D721Med (cell line): ENCODE data around the gene PRPSAP2.
"Not testable (repeated sequence)": the region's sequence is repeated elsewhere in the genome, so short reads cannot be mapped to it uniquely, and the experiment has no call there.

Source experiments
- DNase-seq: peaks from one replicate; pipeline ENCODE4 v3.0.0; 2011; ENCODE audit warnings: low spot score; ENCODE audit not compliant: insufficient read length
- FAIRE-seq: peaks from 2 replicates; lab custom pipeline; 2011; peaks lifted over from hg19 to GRCh38; lab: Jason Lieb, UNC
- TF ChIP-seq, protein P1 (sequence below): IDR thresholded peaks from 2 replicates; pipeline ENCODE4 v1.5.1; 2012; ENCODE audit warnings: mild to moderate bottlenecking, control low read depth; ENCODE audit not compliant: insufficient read depth; ENCODE audit errors: missing control alignments

The PRPSAP2 gene

DNA sequence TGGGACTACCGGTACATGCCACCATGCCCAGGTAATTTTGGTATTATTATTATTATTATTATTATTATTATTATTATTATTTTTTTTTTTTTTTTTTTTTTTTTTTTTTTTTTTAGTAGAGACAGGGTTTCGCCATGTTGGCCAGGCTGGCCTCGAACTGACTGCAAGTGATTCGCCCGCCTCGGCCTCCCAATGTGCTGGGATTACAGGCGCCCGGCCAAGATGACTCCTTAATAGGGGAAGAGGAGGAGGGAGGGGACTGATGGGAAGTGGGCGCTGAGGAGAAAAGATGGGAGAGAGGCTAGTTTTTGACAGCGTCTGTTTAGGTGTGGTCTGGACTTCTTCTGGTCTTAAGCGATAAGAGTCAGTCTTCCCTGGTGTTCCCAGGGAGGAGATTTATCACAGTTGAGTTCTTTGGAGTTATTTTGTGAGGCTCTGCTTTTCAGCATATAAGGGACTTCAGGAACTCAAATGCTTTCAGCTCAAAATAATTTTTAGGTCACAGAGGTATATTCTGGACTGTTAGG is 59.6 kb downstream of the PRPSAP2 start:
- DNase-seq (no peak), FAIRE-seq (no peak)
- TF ChIP-seq, protein P1, sequence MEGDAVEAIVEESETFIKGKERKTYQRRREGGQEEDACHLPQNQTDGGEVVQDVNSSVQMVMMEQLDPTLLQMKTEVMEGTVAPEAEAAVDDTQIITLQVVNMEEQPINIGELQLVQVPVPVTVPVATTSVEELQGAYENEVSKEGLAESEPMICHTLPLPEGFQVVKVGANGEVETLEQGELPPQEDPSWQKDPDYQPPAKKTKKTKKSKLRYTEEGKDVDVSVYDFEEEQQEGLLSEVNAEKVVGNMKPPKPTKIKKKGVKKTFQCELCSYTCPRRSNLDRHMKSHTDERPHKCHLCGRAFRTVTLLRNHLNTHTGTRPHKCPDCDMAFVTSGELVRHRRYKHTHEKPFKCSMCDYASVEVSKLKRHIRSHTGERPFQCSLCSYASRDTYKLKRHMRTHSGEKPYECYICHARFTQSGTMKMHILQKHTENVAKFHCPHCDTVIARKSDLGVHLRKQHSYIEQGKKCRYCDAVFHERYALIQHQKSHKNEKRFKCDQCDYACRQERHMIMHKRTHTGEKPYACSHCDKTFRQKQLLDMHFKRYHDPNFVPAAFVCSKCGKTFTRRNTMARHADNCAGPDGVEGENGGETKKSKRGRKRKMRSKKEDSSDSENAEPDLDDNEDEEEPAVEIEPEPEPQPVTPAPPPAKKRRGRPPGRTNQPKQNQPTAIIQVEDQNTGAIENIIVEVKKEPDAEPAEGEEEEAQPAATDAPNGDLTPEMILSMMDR = no peak

DNA sequence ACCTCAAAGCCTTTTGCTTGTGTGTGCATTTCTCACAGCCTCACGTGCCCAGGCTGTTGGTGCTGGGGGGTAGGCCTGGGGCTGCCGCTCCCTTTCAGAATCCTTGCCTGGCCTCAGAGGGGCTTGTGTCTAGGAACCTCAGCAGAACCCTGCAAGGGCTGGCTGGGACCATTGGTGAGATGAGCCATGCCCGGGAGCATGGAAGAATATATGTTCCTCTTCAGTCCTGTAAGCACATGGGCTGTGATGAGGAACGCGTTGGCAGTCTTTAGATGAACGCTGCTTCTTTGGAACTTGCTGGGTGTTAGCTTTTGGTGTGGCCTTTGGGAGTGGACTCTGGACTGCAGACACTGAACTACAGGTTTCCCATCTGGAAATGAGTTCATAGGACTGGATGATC is 62.0 kb downstream of the PRPSAP2 start:
- FAIRE-seq (no peak), DNase-seq (no peak)
- TF ChIP-seq, protein P1 = no peak

GRCh38 chr17:18920911-18921441 is 63.0 kb downstream of the PRPSAP2 start:
- TF ChIP-seq, protein P1 = no peak
- DNase-seq (no peak), FAIRE-seq (no peak)

- DNase-seq = no peak
- FAIRE-seq = no peak
- TF ChIP-seq, protein P1 = no peak
These were observed 63.6 kb downstream of the PRPSAP2 start for GRCh38 chr17:18921485-18921884.

DNA sequence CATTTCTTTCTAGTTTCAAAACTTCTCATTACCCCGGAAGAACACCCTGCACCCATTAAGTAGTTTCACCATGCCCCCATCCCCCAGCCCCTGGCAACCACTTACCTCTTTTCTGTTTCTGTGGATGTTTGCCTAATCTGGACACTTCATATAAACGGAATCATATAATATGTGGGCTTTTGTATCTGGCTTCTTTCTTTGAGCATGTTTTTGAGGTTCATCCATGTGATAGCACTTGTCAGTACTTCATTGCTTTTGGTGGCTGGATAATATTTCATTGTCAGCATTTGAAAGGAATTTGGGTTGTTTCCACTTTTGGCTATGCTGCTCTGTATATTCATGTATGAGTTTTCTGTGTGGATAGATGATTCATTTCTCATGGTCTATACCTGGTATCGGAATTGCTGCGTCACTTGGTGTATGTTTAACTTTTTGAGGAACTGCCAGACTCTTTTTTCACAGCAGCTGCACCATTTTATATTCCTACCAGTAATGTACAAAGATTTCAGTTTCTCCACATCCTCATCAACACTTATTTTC is 64.1 kb downstream of the PRPSAP2 start:
- FAIRE-seq (no peak), DNase-seq (no peak)
- TF ChIP-seq, protein P1 = no peak

- FAIRE-seq = not testable (repeated sequence)
These were observed 64.7 kb downstream of the PRPSAP2 start for GRCh38 chr17:18922596-18922995.

DNA sequence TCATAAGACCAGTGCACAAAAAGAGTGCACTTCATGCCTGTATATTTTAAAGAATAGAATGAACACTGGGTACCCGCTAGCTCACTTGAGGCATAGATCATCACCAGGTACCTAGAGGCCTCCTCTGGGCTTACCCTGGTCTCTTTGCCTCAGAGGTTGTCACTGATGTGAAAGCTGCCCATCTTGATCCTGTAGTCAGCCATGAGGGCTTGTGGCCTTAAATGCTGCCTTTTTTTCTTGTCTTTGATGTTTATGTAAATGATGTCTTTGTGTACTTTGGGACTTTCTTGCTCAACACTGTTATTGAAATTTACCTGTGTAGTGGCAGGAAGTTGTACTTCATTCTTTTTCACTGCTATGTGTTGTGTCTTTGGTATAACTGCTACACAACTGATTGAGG is 67.3 kb downstream of the PRPSAP2 start:
- DNase-seq (no peak), FAIRE-seq (no peak)
- TF ChIP-seq, protein P1 = no peak

More at GRCh38 chr17:18922596-18922995, 64.7 kb downstream of the PRPSAP2 start:
- DNase-seq = not testable (repeated sequence)
